ENCODE data around the gene PCDHGB2. TPM values are rescaled to one million over a fixed set of nuclear protein-coding genes. Genes with fewer than 3 reads are reported as not detected.

The PCDHGB2 gene
- total and polyA plus RNA-seq, 2 of the 4 experiments (the other 2 are of a cell fraction): 2.6 to 3.0 TPM

GRCh38 chr5:141362719-141363118 is 2.9 kb downstream of the PCDHGB2 start:
- peaks cover 2% of the 10 kb centered on the region; the same call in 1 of the 2 replicates for H3K27me3 ChIP-seq (ENCODE audit: control insufficient read depth, insufficient read depth, low read length)
- in situ Hi-C loops (cut with MboI; ENCODE audit: low sequenced_read_pairs) (no loop called here), dilution Hi-C loops (cut with HindIII; ENCODE audit: low sequenced_read_pairs, unreplicated experiment) (no loop called here), intact Hi-C loops (cut with micrococcal nuclease) (loop anchor here (5.0 kb wide), 1 partner anchor 35 kb away; no protein-coding TSS in a partner anchor)
- H3K14ac ChIP-seq (replicated peaks; ENCODE audit: low read depth, low read length): no peak overlapping the region
- no peak overlapping the region for H2BK5ac ChIP-seq (ENCODE audit: low read depth, low read length, poor library complexity, severe bottlenecking)
- no peaks in the 10 kb centered on the region for H3K9me1 ChIP-seq (ENCODE audit: insufficient read depth, low read length)
- no peak overlapping the region for H2BK120ac ChIP-seq (ENCODE audit: low read depth, low read length)
- H2AFZ ChIP-seq (replicated peaks; ENCODE audit: low read length, poor library complexity): no peak overlapping the region
- H4K5ac ChIP-seq (ENCODE audit: low read depth, low read length): no peak overlapping the region
- ChIA-PET POLR2A (ENCODE audit: unreplicated experiment) (no interaction called here), CTCF (no interaction called here)
- ATAC-seq (ENCODE audit: low read depth) (no peak), DNase-seq (no peak)
- H3K23ac ChIP-seq (ENCODE audit: low read depth, low read length): no peak overlapping the region
- peaks cover 14% of the 10 kb centered on the region; the same call in 1 of the 2 replicates for H3K36me3 ChIP-seq (ENCODE audit: control insufficient read depth, insufficient read depth, low read length)
- no peak overlapping the region for H2BK20ac ChIP-seq (ENCODE audit: low read depth, low read length)
- H2AK5ac ChIP-seq (ENCODE audit: low read depth, low read length): no peak overlapping the region
- H4K20me1 ChIP-seq (ENCODE audit: insufficient read depth, low read length): no peaks in the 10 kb centered on the region
- no peak overlapping the region for H3K4ac ChIP-seq (ENCODE audit: low read depth, low read length)
- no peak overlapping the region for H2BK15ac ChIP-seq (ENCODE audit: low read depth, low read length)
- no peak overlapping the region for H3K9ac ChIP-seq (ENCODE audit: low read depth, low read length)
- H3K56ac ChIP-seq (ENCODE audit: extremely low read depth, insufficient read depth, low read length): no peak overlapping the region
- no peak overlapping the region for H4K91ac ChIP-seq (ENCODE audit: insufficient read depth, low read depth, low read length)
- TF ChIP-seq CEBPB (IDR thresholded peaks at IDR 0.05; ENCODE audit: low read depth, low read length) (no peak), BHLHE40 (IDR thresholded peaks at IDR 0.05; ENCODE audit: low read depth, low read length) (no peak), RFX5 (IDR thresholded peaks at IDR 0.05; ENCODE audit: low read depth, low read length) (no peak), RCOR1 (IDR thresholded peaks at IDR 0.05; ENCODE audit: insufficient replicate concordance, low read length) (no peak), USF2 (IDR thresholded peaks at IDR 0.05; ENCODE audit: low read depth, low read length) (no peak), NFE2L2 (IDR thresholded peaks at IDR 0.05; ENCODE audit: low read depth, low read length) (no peak), SMC3 (IDR thresholded peaks at IDR 0.05; ENCODE audit: low read depth, low read length) (no peak), MAZ (IDR thresholded peaks at IDR 0.05; ENCODE audit: borderline replicate concordance, low read depth, low read length) (no peak), POLR2A (IDR thresholded peaks at IDR 0.05; ENCODE audit: low read depth, low read length) (no peak), ELK1 (IDR thresholded peaks at IDR 0.05; ENCODE audit: borderline replicate concordance, low read depth, low read length) (no peak), MXI1 (IDR thresholded peaks at IDR 0.05; ENCODE audit: borderline replicate concordance, low read depth, low read length) (no peak), RAD21 (IDR thresholded peaks at IDR 0.05; ENCODE audit: low read length) (no peak), FOS (IDR thresholded peaks at IDR 0.05; ENCODE audit: low read depth, low read length) (no peak), MAFK (IDR thresholded peaks at IDR 0.05; ENCODE audit: low read depth, low read length) (no peak)
- TF ChIP-seq, protein P1, sequence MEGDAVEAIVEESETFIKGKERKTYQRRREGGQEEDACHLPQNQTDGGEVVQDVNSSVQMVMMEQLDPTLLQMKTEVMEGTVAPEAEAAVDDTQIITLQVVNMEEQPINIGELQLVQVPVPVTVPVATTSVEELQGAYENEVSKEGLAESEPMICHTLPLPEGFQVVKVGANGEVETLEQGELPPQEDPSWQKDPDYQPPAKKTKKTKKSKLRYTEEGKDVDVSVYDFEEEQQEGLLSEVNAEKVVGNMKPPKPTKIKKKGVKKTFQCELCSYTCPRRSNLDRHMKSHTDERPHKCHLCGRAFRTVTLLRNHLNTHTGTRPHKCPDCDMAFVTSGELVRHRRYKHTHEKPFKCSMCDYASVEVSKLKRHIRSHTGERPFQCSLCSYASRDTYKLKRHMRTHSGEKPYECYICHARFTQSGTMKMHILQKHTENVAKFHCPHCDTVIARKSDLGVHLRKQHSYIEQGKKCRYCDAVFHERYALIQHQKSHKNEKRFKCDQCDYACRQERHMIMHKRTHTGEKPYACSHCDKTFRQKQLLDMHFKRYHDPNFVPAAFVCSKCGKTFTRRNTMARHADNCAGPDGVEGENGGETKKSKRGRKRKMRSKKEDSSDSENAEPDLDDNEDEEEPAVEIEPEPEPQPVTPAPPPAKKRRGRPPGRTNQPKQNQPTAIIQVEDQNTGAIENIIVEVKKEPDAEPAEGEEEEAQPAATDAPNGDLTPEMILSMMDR (conservative IDR thresholded peaks at IDR 0.05; ENCODE audit: low read depth, low read length): no peak
- no peak overlapping the region for H3K4me3 ChIP-seq (ENCODE audit: insufficient read depth, low read depth, low read length)
- H3K18ac ChIP-seq (ENCODE audit: low read depth, low read length): no peak overlapping the region
- H3K4me1 ChIP-seq (ENCODE audit: control insufficient read depth, insufficient read depth, low read length): peaks cover 2% of the 10 kb centered on the region; the same call in 1 of the 2 replicates
- H3K9me3 ChIP-seq (ENCODE audit: control insufficient read depth, insufficient read depth, low read length): peaks cover 53% of the 10 kb centered on the region
- H3K27ac ChIP-seq (ENCODE audit: insufficient read depth, low read length): no peak overlapping the region
- peaks cover 0 to 3% of the 10 kb centered on the region in 2 experiments; a peak in 1 of 4 replicates for H3K79me1 ChIP-seq (ENCODE audit: low read depth in 1 of 2, low read length in 2 of 2)
- no peak overlapping the region for H2AK9ac ChIP-seq (replicated peaks; ENCODE audit: low read depth, low read length, poor library complexity)
- peak overlapping the region; percentile 17; the same call in 1 of the 2 replicates for H3K4me2 ChIP-seq (ENCODE audit: low read depth, low read length)
- no peak overlapping the region for H4K8ac ChIP-seq (ENCODE audit: low read depth in 2 of 2, low read length in 2 of 2)
- no TSS peak for BruUV-seq (replicated peaks)

Measured in IMR-90 (cell line).